Activated CD4-positive, alpha-beta T cell treated with anti-CD3 and anti-CD28 coated beads, Interleukin-2, Interleukin-6, amounts not matched to agents 100 ng/mL and 50 ng/mL, durations not matched to agents 16 hours and 8 hours (primary cell): Measurements from ENCODE around the gene ZIC3.

ENCODE experiments used
- DNase-seq: peaks from one replicate; pipeline ENCODE4 v3.0.0-alpha.2; 2020

The ZIC3 gene

DNA sequence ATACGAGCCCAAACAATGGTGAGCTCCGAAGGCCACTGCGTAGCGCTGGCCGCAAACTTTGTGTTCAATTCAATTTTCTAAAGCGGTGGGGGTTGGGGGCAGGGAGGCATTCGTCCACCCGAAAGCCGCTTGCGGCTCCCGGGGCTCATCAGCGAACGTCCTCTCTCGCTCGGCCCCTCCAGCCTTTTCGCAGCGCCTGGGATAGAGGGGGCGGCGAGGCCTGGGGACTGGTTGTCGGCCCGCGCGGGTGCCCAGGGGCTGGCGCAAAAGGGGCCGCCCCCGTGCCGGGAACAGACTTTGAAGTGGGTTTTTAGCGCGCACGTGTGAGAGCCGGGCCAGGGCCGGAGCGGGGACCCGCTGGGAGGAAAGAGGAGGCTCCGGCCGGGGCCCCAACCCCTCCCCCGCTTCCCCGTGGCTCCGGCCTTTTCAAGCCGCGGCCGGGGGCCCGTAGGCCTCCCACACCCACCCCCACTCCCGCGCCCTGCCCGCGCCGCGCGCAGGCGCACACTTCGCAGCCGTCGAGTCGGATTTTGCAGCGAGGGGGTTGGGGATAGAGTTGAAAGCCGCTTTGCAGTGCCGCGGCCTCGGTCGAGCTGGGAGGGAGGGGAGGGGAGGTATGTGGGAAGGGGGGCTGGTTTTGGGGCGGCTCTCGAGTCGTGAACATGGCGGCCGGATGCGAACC, 8.3 kb downstream of the ZIC3 start:
- no peak for DNase-seq

DNA sequence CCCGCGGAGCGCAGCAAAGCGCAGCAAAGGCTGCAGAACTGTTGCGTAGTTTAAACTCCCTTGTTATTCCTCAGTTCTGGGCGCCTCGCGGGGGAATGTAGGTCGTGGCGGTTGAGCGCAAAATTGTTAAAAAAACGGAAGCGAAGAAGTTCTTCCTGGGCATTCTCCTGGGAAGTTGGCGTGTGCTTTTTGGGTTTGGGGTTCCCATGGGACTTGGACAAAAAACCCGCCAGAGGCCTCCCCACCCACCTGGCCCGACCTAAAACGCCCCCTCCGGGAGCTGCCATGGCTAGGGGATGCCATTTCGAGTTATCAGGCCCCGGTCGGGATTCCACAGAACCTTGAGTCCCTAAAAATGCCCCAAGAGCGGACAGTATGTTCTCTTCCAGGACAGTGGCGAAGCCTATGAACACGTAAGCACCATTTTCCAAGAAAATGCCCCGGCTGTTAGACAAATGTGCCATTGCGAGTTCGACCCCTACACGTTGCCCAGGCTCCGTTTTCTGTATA, 8.9 kb downstream of the ZIC3 start:
- DNase-seq: no peak

DNA sequence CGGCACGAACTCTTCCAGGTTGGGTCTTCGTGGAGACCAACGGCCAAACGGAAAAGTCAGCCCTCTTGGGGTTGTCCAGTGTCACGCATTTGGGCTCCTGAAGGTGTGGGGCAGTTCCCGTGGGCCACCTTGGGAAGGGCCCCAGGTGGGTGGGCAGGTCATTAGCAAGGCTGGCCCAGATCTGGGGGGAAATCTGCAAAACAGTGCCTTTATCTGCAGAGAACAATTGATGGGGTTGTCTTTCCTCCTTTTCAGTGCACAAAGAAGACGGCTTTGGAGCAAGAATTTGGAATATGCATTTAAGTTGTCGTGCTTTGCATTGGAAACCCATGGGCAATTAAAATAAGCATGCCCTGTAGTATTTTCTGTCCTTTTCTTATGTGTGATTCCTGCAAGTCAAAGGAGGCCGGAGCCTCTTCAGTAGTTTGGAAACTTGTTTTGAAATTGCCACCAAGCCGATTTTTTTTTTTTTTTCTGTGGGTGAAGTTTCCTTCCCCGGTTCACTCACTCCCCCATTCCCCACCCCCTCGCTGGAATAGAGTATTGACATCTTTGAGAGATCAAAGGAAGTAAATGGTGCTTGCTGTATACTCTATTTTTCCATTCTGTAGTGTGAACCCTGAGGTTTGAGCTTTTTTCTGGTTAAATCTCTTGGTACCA, 9.8 kb downstream of the ZIC3 start:
- DNase-seq: no peak

DNA sequence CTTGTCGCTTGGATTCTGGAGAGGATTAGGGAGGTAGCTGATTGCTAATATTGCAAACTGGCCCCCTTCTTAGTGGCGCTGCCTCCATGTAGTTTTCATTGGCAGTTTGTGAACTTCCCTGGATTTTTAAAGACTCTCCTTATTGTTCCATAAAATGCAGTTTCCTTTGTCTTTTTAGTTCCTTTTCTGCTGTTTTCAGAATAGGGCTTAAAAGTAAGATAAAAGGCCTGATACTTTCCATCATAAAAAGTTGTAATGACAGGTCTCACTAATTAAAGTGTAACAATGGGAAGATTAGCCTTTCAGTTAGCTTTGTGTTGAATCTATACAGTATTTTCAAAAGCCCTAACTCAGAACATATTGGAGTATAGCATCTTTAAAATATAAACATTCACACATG, 21.2 kb downstream of the ZIC3 start:
- no peak for DNase-seq

- DNase-seq: no peak
Observed at GRCh38 chrX:137600769-137601168, 34.8 kb downstream of the ZIC3 start.
